Left lung (tissue), 10 donors: Measurements from ENCODE around the gene CCDC14. TPM values are rescaled to one million over a fixed set of nuclear protein-coding genes. Genes with fewer than 3 reads are reported as not detected.
A peak's percentile ranks its signal among the peaks of the same experiment; 100 is the strongest.
"Not testable (repeated sequence)": the region's sequence is repeated elsewhere in the genome, so short reads cannot be mapped to it uniquely, and the experiment has no call there.

Source experiments
- ATAC-seq: fragments of 200-7000 bp; cut with Tn5 transposase; one replicate; pipeline ENCODE4 v1.9.1; 2020; ENCODE audit warnings: moderate library complexity
- DNase-seq, 4 donors: peaks; one replicate each; pipeline ENCODE4 v3.0.0-alpha.2; 2013 to 2020
- H3K27ac ChIP-seq, 2 donors: fragments of 200-600 bp; sonication (generic) in 1 of 2; one replicate each; pipeline versions ENCODE4 v1.5.0 to v1.8.0; 2020 to 2021
- H3K27me3 ChIP-seq, 2 donors: fragments of 200-600 bp; sonication (generic) in 1 of 2; one replicate each; pipeline versions ENCODE4 v1.5.0 to v1.8.0; 2020 to 2021
- H3K36me3 ChIP-seq, 2 donors: fragments of 200-600 bp; sonication (generic) in 1 of 2; one replicate each; pipeline versions ENCODE4 v1.5.0 to v1.8.0; 2020 to 2021
- H3K4me1 ChIP-seq, 2 donors: fragments of 200-600 bp; one replicate each; pipeline ENCODE4 v1.8.0; 2021
- H3K4me3 ChIP-seq, 2 donors: fragments of 200-600 bp; sonication (generic) in 1 of 2; one replicate each; pipeline versions ENCODE4 v1.5.0 to v1.8.0; 2020 to 2021; ENCODE audit warnings: mild to moderate bottlenecking in 1 of 2
- H3K9me3 ChIP-seq, 2 donors: fragments of 200-600 bp; sonication (generic) in 1 of 2; one replicate each; pipeline versions ENCODE4 v1.5.0 to v1.8.0; 2020 to 2021
- CTCF ChIP-seq, 2 donors: fragments of 200-600 bp; sonication (generic) in 1 of 2; IDR thresholded peaks; one replicate each; pipeline versions ENCODE4 v1.5.0 to v1.8.0; 2021; ENCODE audit warnings: antibody characterized with exemption in 2 of 2
- intact Hi-C, 2 donors: fragments of 100-400 bp; cut with DNase I; formaldehyde crosslinking; loops; one replicate each; pipeline versions ENCODE4 v1.11.2 to v1.14.2; 2022
- polyA plus RNA-seq, 6 donors: library from polyadenylated mRNA; unstranded; fragments of 120-200 nt; gene quantifications; one replicate each; pipeline ENCODE4 v1.2.1, GENCODE V29; 2013; ENCODE audit not compliant: insufficient read length in 6 of 6
- total RNA-seq, 2 donors: library from RNA; stranded (reverse); fragmentation: NEBNext Ultra II Directional; extraction: Animal tissue kit (Norgen Biotek cat#: 25700); gene quantifications; one replicate each; pipeline ENCODE4 v1.2.1, GENCODE V29; 2021
- donor health status: DM: no; HTN: yes; CAD: no.
- donor health status: DM: no; HTN: no; CAD: no.

Gene CCDC14
- total and polyA plus RNA-seq, 8 donors, result 40.9 to 323 (median 220) TPM

GRCh38 chr3:123984350-123984749, 23.3 kb upstream of the CCDC14 start:
- Histone ChIP-seq H3K4me1 (no peaks in the 10 kb centered on the region), H3K36me3 (no peaks in the 10 kb centered on the region), H3K4me3 (no peak overlapping the region), H3K27me3 (peaks cover 7 to 48% of the 10 kb centered on the region in 2 donors), H3K9me3 (no peaks in the 10 kb centered on the region), H3K27ac (no peak overlapping the region)
- no peak for DNase-seq
- intact Hi-C loops, result no loop called here
- ATAC-seq, result no peak
- no peak for TF ChIP-seq CTCF (IDR thresholded peaks at IDR 0.05)

- intact Hi-C loops, result not testable (repeated sequence)
Observed at GRCh38 chr3:123981317-123981716, 20.3 kb upstream of the CCDC14 start.

DNA sequence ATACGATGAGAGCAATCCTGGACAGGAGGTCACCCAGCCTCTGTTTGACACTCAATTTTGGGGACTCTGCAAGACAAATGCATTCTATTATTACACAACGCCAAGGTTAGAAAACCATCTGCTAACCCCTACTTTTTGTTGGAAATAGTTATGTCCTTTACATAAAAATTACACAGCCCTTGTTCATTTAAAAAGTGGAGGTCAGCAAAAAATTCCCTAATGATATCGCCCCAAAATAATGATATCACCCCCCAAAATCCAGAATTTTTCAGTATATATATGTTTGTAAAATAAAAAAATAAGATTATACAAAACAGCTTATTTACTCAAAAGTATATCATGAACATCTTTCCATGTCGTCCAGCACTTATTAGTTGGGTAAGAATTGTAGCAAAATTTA, 19.5 kb upstream of the CCDC14 start:
- no peak for TF ChIP-seq CTCF (IDR thresholded peaks at IDR 0.05)
- H3K27me3 ChIP-seq, result peaks cover 7 to 29% of the 10 kb centered on the region in 2 donors
- intact Hi-C loops, result no loop called here
- no peak overlapping the region for H3K27ac ChIP-seq
- DNase-seq, result no peak
- no peaks in the 10 kb centered on the region for H3K36me3 ChIP-seq
- no peak overlapping the region for H3K4me3 ChIP-seq
- no peaks in the 10 kb centered on the region for H3K9me3 ChIP-seq
- H3K4me1 ChIP-seq, result no peaks in the 10 kb centered on the region
- ATAC-seq, result no peak

More at GRCh38 chr3:123981317-123981716, 20.3 kb upstream of the CCDC14 start:
- ATAC-seq, H3K36me3 ChIP-seq, H3K4me1 ChIP-seq, H3K27ac ChIP-seq, DNase-seq, H3K9me3 ChIP-seq, H3K4me3 ChIP-seq: not testable (repeated sequence)
- H3K27me3 ChIP-seq, result peaks cover 7 to 29% of the 10 kb centered on the region in 2 donors

DNA sequence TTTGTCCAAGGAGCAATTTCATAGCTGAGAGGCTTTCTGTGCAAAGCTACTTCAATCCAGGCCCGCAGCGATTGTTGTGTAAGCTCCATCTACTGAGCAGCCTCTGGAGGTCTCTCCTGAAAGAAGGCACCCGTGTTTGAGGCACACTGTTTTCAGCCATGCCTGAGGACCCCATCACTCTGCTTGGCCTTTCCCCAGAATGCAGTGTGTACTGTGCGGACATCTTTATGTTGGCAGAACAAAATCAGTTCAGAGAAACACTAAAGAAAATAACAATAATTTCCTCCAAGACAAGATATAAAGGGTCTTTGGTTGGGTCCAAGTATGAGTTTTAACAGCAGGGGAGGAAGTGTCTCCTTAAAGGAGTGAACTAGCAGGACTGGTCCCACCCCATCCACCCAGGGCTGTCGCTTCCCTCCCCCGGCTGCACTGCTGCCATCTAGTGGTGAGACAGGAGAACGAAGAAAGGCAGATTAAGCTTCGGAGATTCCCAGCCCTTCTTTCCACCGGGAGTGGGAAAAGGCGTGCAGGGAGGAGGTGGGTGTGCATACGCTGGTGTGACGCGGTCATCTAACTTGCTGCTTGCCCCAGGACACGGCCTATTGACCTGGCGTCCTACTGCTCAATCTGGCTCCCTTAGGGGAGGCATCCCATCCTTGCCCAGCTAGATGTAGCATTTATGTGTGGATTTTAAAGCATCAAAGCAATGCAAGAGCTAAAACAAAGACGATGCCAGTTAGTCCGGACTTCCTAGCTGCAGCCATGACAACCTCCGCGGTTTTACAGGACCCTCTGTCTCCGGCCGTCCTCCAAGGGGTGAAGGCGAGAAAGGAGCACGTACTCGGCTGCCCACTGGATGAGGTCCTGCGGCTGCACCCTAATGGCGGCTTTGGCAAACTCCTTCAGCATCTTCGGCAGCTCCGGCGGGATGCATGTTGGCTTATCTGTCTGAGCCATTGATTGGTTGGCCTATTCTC, 18.8 kb upstream of the CCDC14 start:
- peak; percentile 71 to 74 for TF ChIP-seq CTCF (IDR thresholded peaks at IDR 0.05)
- H3K9me3 ChIP-seq, H3K4me1 ChIP-seq, intact Hi-C loops, H3K36me3 ChIP-seq, H3K27ac ChIP-seq, H3K4me3 ChIP-seq: not testable (repeated sequence)
- peak; percentile 98 for ATAC-seq
- peaks cover 7 to 29% of the 10 kb centered on the region in 2 donors for H3K27me3 ChIP-seq
- DNase-seq, result peak in 3 of 4 donors; percentile 32 to 48 (median 35)

GRCh38 chr3:123976904-123977303, 15.9 kb upstream of the CCDC14 start:
- intact Hi-C loops, H3K4me1 ChIP-seq, H3K27ac ChIP-seq, H3K9me3 ChIP-seq, H3K36me3 ChIP-seq, H3K4me3 ChIP-seq, DNase-seq, ATAC-seq: not testable (repeated sequence)
- H3K27me3 ChIP-seq, result peaks cover 0 to 21% of the 10 kb centered on the region in 2 donors

DNA sequence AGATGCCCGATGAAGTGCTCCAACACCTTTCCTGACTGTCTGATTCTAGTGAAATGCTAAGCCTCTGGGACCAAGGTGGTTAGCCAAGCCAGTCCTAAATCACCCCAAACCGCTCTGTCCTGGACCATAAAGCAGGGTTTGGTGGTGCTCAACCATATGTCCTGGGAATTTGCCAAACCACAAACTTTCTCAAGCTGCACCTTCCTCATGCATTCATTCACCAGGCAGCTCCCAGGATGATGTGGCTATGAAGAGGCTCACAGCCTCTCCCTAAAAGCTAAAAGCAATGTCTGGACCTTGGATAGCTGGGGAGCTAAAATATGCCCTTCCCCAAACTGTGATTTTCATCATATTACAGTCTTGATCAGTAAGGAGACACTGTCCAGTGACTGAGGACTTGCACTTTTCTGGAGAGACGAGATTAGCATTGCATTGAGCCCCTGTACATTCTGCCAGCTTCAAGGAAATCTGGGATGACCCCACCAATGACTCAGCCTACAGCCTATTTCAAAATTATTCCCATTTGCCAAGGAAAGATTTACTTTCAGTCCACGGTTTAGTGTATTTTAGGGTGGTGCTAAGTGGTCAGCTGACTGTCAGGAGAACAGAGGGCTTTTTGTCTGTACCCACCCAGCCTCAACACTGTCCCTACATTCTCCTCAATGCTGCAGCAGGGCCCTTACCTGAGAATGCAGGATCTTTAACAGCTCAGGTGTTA, 15.3 kb upstream of the CCDC14 start:
- DNase-seq, intact Hi-C loops, H3K9me3 ChIP-seq, H3K4me1 ChIP-seq, H3K36me3 ChIP-seq, H3K4me3 ChIP-seq, H3K27ac ChIP-seq: not testable (repeated sequence)
- ATAC-seq, result peak; percentile 7
- H3K27me3 ChIP-seq, result peaks cover 0 to 16% of the 10 kb centered on the region in 2 donors

GRCh38 chr3:123975030-123975429, 14.0 kb upstream of the CCDC14 start:
- H3K4me1 ChIP-seq, DNase-seq, H3K9me3 ChIP-seq, H3K36me3 ChIP-seq, H3K27me3 ChIP-seq, H3K4me3 ChIP-seq, intact Hi-C loops, H3K27ac ChIP-seq, ATAC-seq: not testable (repeated sequence)
